ENCODE results near the gene SH3BP2.

Gene SH3BP2

DNA sequence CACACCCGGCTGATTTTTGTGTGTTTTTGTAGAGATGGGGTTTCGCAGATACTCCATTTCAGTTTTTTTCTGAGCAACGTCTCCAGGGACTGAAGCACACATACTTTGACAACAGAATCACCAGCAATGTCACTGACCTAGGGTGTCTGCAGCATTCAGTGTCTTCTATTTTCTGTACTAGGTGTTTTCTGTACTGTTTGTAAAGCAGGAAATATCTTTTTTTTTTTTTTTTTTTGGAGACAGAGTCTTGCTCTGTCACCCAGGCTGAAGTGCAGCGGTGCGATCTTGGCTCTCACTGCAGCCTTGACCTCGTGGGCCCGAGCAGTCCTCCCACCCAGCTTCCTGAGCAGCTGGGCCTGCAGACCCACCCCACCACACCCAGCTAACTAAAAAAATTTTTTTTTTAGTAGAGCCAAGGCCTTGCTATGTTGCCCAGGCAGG lies 59.6 kb downstream of the SH3BP2 start:
- H3K27ac ChIP-seq = no peak overlapping the region
- H3K9ac ChIP-seq (ENCODE audit: insufficient read length) = no peak overlapping the region
- H3K9me3 ChIP-seq (ENCODE audit: low read depth, low read length) = no peaks in the 10 kb centered on the region
- no peak overlapping the region for H3K4me3 ChIP-seq
- TF ChIP-seq POLR2AphosphoS5 (IDR thresholded peaks at IDR 0.05; ENCODE audit: borderline replicate concordance, low read depth, low read length) (no peak), EZH2 (IDR thresholded peaks at IDR 0.05) (no peak), FOXP2 (optimal IDR thresholded peaks at IDR 0.05; ENCODE audit: control extremely low read depth, extremely low read length, insufficient read depth) (no peak)
- no peak for DNase-seq (ENCODE audit: low read depth, low spot score)
- H3K36me3 ChIP-seq (ENCODE audit: insufficient read depth, low read length) = peaks cover 17% of the 10 kb centered on the region

- TF ChIP-seq EZH2 (IDR thresholded peaks at IDR 0.05) (no peak), FOXP2 (optimal IDR thresholded peaks at IDR 0.05; ENCODE audit: control extremely low read depth, extremely low read length, insufficient read depth) (no peak), POLR2AphosphoS5 (IDR thresholded peaks at IDR 0.05; ENCODE audit: borderline replicate concordance, low read depth, low read length) (no peak)
- Histone ChIP-seq H3K9me3 (ENCODE audit: low read depth, low read length) (no peaks in the 10 kb centered on the region), H3K36me3 (ENCODE audit: insufficient read depth, low read length) (peaks cover 17% of the 10 kb centered on the region)
Observed at GRCh38 chr4:2855584-2855983, 62.7 kb downstream of the SH3BP2 start.

GRCh38 chr4:2856266-2856665 lies 63.4 kb downstream of the SH3BP2 start:
- H3K9me3 ChIP-seq (ENCODE audit: low read depth, low read length) = no peaks in the 10 kb centered on the region
- no peak overlapping the region for H3K27ac ChIP-seq
- peaks cover 17% of the 10 kb centered on the region for H3K36me3 ChIP-seq (ENCODE audit: insufficient read depth, low read length)
- H3K4me3 ChIP-seq = no peak overlapping the region
- H3K9ac ChIP-seq (ENCODE audit: insufficient read length) = no peak overlapping the region
- no peak for TF ChIP-seq POLR2AphosphoS5 (IDR thresholded peaks at IDR 0.05; ENCODE audit: borderline replicate concordance, low read depth, low read length)
- no peak for TF ChIP-seq FOXP2 (optimal IDR thresholded peaks at IDR 0.05; ENCODE audit: control extremely low read depth, extremely low read length, insufficient read depth)
- TF ChIP-seq EZH2 (IDR thresholded peaks at IDR 0.05) = no peak
- DNase-seq (ENCODE audit: low read depth, low spot score) = no peak

More at GRCh38 chr4:2855584-2855983, 62.7 kb downstream of the SH3BP2 start:
- no peak overlapping the region for H3K4me3 ChIP-seq
- H3K9ac ChIP-seq (ENCODE audit: insufficient read length) = no peak overlapping the region
- DNase-seq (ENCODE audit: low read depth, low spot score) = no peak
- H3K27ac ChIP-seq = no peak overlapping the region

DNA sequence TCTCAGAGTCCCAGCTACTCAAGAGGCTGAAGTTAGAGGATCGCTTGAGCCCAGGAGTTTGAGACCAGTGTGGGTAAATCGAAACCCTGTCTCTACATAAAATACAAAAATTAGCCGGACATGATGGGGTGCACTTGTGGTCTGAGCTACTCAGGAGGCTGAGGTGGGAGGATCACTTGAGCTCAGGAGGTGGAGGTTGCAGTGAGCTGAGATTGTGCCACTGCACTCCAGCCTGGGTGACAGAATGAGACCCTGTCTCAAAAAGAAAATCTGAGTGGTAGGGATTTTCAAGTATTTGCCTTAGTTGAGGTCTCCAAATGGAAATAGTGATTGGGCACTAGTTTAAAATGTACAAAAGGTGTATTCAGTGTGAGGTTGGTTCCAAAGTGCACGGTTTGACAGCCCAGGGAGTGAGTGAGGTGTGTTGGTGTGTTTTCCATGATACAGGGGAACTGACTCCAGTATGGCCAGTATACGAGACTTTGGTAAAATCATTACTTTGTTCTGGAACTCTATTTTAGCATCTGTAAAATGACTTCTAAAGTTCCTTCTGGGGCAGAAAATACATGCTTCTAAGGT lies 64.6 kb downstream of the SH3BP2 start:
- TF ChIP-seq POLR2AphosphoS5 (IDR thresholded peaks at IDR 0.05; ENCODE audit: borderline replicate concordance, low read depth, low read length) = no peak
- TF ChIP-seq EZH2 (IDR thresholded peaks at IDR 0.05) = no peak
- TF ChIP-seq FOXP2 (optimal IDR thresholded peaks at IDR 0.05; ENCODE audit: control extremely low read depth, extremely low read length, insufficient read depth) = no peak
- no peak for DNase-seq (ENCODE audit: low read depth, low spot score)
- Histone ChIP-seq H3K36me3 (ENCODE audit: insufficient read depth, low read length) (peaks cover 17% of the 10 kb centered on the region), H3K9ac (ENCODE audit: insufficient read length) (no peak overlapping the region), H3K9me3 (ENCODE audit: low read depth, low read length) (no peaks in the 10 kb centered on the region), H3K4me3 (no peak overlapping the region), H3K27ac (no peak overlapping the region)

- Histone ChIP-seq H3K9ac (ENCODE audit: insufficient read length) (no peak overlapping the region), H3K36me3 (ENCODE audit: insufficient read depth, low read length) (peaks cover 15% of the 10 kb centered on the region), H3K27ac (no peak overlapping the region), H3K4me3 (no peak overlapping the region), H3K9me3 (ENCODE audit: low read depth, low read length) (no peaks in the 10 kb centered on the region)
- DNase-seq (ENCODE audit: low read depth, low spot score) = no peak
- TF ChIP-seq FOXP2 (optimal IDR thresholded peaks at IDR 0.05; ENCODE audit: control extremely low read depth, extremely low read length, insufficient read depth) (no peak), POLR2AphosphoS5 (IDR thresholded peaks at IDR 0.05; ENCODE audit: borderline replicate concordance, low read depth, low read length) (no peak), EZH2 (IDR thresholded peaks at IDR 0.05) (no peak)
Observed at GRCh38 chr4:2858451-2859217, 65.7 kb downstream of the SH3BP2 start.

DNA sequence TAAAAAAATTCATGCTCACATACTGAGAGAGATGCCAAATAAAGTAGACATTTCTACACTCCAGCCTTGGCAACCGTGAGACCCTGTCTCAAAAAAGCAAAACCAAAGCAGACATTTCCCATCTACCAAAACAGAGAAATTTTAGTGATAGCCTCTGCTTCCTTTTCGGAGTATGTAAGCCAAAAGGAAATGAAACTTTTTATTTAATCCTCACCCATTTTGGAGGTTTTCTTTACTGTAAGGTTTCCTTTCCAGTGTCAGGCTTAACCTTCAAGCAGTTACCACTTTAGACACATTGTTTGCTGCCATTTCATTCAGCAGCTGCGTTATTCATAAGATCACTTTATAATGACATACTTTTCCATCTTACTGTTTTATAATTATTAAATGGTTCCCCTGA lies 66.6 kb downstream of the SH3BP2 start:
- DNase-seq (ENCODE audit: low read depth, low spot score) = no peak

DNA sequence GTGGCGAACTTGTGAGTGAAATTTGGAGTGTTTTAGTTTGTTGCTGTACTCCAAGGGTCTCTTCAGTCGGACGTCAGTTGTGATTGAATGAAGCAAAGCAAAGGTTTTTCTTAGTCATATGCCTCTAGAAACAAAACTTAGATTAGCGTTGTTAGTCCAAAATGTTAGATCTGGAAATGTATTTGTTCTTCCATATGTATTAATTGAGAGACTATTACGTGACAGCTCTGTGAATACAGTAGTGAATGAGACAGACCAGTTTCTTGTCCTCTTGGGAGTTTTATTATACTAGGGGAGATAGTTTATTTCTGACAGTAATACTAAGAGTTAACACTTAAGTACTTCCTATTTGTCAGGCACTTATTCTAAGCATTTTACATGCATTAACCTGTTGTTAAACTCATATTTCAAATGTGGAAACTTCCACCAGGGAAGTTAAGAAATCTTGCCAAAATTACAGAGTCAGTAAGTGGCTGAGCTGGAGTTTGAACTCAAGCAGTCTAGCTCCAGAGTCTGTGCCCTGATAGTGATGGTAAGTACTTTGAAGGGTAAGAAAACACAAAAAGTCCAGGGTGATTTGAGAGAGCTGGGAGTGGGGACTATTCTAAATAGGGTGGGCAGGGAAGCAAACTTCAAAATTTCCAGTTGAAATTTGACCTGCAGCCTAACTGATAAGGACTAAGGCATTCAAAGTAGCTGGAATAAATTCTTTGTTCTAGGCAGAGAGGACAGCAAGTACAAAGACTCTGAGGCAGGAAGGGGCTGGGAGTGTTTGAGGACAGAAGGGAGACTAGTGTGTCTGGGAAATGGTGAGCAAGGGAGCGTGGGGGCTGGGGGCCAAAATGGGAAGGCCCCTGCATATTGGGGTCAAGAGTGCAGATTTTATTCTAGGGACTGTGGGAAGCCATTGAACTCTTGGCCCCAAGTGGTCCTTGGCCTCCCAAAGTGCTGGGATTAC lies 67.8 kb downstream of the SH3BP2 start:
- DNase-seq (ENCODE audit: low read depth, low spot score) = no peak

More for the DNA sequence above, 66.6 kb downstream of the SH3BP2 start:
- Histone ChIP-seq H3K36me3 (ENCODE audit: insufficient read depth, low read length) (peaks cover 6% of the 10 kb centered on the region), H3K9me3 (ENCODE audit: low read depth, low read length) (no peaks in the 10 kb centered on the region), H3K4me3 (no peak overlapping the region), H3K27ac (no peak overlapping the region), H3K9ac (ENCODE audit: insufficient read length) (no peak overlapping the region)
- TF ChIP-seq POLR2AphosphoS5 (IDR thresholded peaks at IDR 0.05; ENCODE audit: borderline replicate concordance, low read depth, low read length) (no peak), FOXP2 (optimal IDR thresholded peaks at IDR 0.05; ENCODE audit: control extremely low read depth, extremely low read length, insufficient read depth) (no peak), EZH2 (IDR thresholded peaks at IDR 0.05) (no peak)

More for the DNA sequence above, 67.8 kb downstream of the SH3BP2 start:
- Histone ChIP-seq H3K4me3 (no peak overlapping the region), H3K27ac (no peak overlapping the region), H3K9ac (ENCODE audit: insufficient read length) (no peak overlapping the region), H3K9me3 (ENCODE audit: low read depth, low read length) (no peaks in the 10 kb centered on the region), H3K36me3 (ENCODE audit: insufficient read depth, low read length) (no peaks in the 10 kb centered on the region)
- no peak for TF ChIP-seq POLR2AphosphoS5 (IDR thresholded peaks at IDR 0.05; ENCODE audit: borderline replicate concordance, low read depth, low read length)
